Measurements from ENCODE around the gene TEX261. TPM values are rescaled to one million over a fixed set of nuclear protein-coding genes. Genes with fewer than 3 reads are reported as not detected.
A peak's percentile ranks its signal among the peaks of the same experiment; 100 is the strongest.

TEX261 gene
- total and polyA plus RNA-seq, 2 of the 8 experiments (the other 6 are each of a cell fraction or from before 2014, with no cell fraction given): 25.2 to 30.1 TPM

DNA sequence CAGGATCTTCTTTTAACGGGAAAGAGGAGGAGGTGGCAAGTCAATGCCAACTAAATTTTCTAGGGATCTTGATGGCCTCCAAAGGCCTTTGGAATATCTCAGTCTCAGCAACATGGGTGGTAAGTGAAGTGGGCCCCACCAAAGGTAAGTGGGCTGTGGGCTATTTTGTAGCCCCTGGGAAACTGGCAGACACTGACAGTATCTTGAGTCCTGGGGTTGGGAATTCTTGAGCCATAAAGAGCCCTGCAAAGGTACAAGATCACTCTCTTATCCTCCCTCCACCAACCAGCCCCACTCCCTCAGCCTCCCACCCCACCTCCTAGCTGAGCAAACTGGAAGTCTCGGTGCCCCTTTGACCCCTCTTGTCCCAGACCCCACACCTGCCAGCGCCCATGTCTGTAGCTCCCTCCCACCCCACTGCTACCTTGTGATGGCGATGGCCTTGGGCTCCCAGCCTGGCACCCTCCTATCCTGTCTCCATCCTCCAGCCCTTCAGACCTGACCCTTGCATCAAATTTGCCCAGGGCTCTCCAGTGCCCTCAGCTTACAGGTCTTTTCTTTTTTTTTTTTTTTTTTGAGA is 50.5 kb downstream of the TEX261 start:
- H2AK5ac ChIP-seq (ENCODE audit: low read depth, low read length): no peak overlapping the region
- no peak overlapping the region for H3K18ac ChIP-seq (ENCODE audit: extremely low read depth, low read length)
- no peak overlapping the region for H3K56ac ChIP-seq (replicated peaks; ENCODE audit: insufficient read length, low read depth, low read length)
- no peak overlapping the region for H3K4me2 ChIP-seq (ENCODE audit: insufficient read depth in 1 of 2, low read depth in 2 of 2, low read length in 2 of 2)
- H3K79me2 ChIP-seq (ENCODE audit: control insufficient read depth in 1 of 2, insufficient read depth in 2 of 2, low read length in 2 of 2): no peaks in the 10 kb centered on the region
- H2BK20ac ChIP-seq (ENCODE audit: low read length): no peak overlapping the region
- H4K20me1 ChIP-seq (replicated peaks in 1 of 2; ENCODE audit: control insufficient read depth in 1 of 2, insufficient read depth in 2 of 2, low read length in 2 of 2): peaks cover 0 to 3% of the 10 kb centered on the region in 2 experiments
- no peak overlapping the region for H4K8ac ChIP-seq (ENCODE audit: extremely low read depth, insufficient read depth, low read length)
- H2BK120ac ChIP-seq (replicated peaks; ENCODE audit: low read depth, low read length): no peak overlapping the region
- no peak overlapping the region for H2BK12ac ChIP-seq (ENCODE audit: low read depth, low read length)
- H3K36me3 ChIP-seq (ENCODE audit: control insufficient read depth in 2 of 4, insufficient read depth in 4 of 4, low read length in 3 of 4): no peaks in the 10 kb centered on the region
- H3K27ac ChIP-seq (ENCODE audit: low read depth, low read length): no peak overlapping the region
- no peak overlapping the region for H3K9ac ChIP-seq (replicated peaks in 1 of 4; ENCODE audit: extremely low read depth in 1 of 4, low read depth in 3 of 4, low read length in 3 of 4)
- no peak overlapping the region for H3K4me3 ChIP-seq (ENCODE audit: extremely low read depth in 1 of 4, insufficient read depth in 2 of 4, low read depth in 3 of 4, low read length in 4 of 4)
- H4K5ac ChIP-seq (ENCODE audit: insufficient read length, low read depth, low read length): no peak overlapping the region
- H3K23ac ChIP-seq (ENCODE audit: insufficient read length): no peak overlapping the region
- no peak overlapping the region for H4K91ac ChIP-seq (replicated peaks; ENCODE audit: insufficient read length, low read length)
- H3K4me1 ChIP-seq (replicated peaks in 1 of 4; ENCODE audit: control insufficient read depth in 3 of 4, insufficient read depth in 4 of 4, low read length in 3 of 4): peaks cover 4 to 25% (median 21%) of the 10 kb centered on the region in 4 experiments
- H3K27me3 ChIP-seq (replicated peaks in 1 of 4; ENCODE audit: control insufficient read depth in 3 of 4, extremely low read depth in 1 of 4, insufficient read depth in 3 of 4, low read length in 3 of 4): peaks cover 14 to 50% (median 43%) of the 10 kb centered on the region in 4 experiments
- POLR2A ChIA-PET (ENCODE audit: partially characterized antibody): interaction anchor here (0.6 kb wide), 1 partner anchor 937 kb away, joined by 4 read pairs; no protein-coding TSS in a partner anchor
- H2BK5ac ChIP-seq (ENCODE audit: low read depth, low read length): no peak overlapping the region
- CTCF ChIA-PET (ENCODE audit: partially characterized antibody): interaction anchor here (1.6 to 22.0 kb wide), 5 partner anchors 14 to 154 kb away, joined by 3 to 513 read pairs (median 23); partner anchors contain the start of genes ATP6V1B1 and FIGLA
- no peak overlapping the region for H3K14ac ChIP-seq (ENCODE audit: insufficient read length)
- FAIRE-seq: no peak
- H3K4ac ChIP-seq (replicated peaks; ENCODE audit: insufficient read length, low read depth, low read length): no peak overlapping the region
- DNase-seq (ENCODE audit: low read depth in 1 of 2, low spot score in 2 of 2): peak in 1 of 2 experiments; percentile 41
- H3K79me1 ChIP-seq (ENCODE audit: low read depth, low read length): no peaks in the 10 kb centered on the region
- no peaks in the 10 kb centered on the region for H3K9me3 ChIP-seq (ENCODE audit: insufficient read depth in 2 of 2, low read depth in 1 of 2, low read length in 1 of 2)
- no peaks in the 10 kb centered on the region; the same call in 1 of the 2 replicates for H3K23me2 ChIP-seq (ENCODE audit: low read depth, low read length)
- no peak overlapping the region for H2BK15ac ChIP-seq (ENCODE audit: low read length)
- 68% methylated on average over 3 of the region's 4 CpGs; no CpG with 5 or more reads in 1 of the 2 experiments for WGBS, 2 experiments (ENCODE audit: extremely low coverage in 1 of 2, insufficient coverage in 1 of 2, insufficient read length in 1 of 2, insufficient replicate concordance in 2 of 2, low coverage in 1 of 2, low lambda C conversion rate in 2 of 2, missing lambda C conversion rate in 1 of 2)
- no peak overlapping the region for H2AFZ ChIP-seq (ENCODE audit: low read length)
- no peak for TF ChIP-seq TAF1 (IDR thresholded peaks at IDR 0.05; ENCODE audit: low read depth, low read length)
- no peak for TF ChIP-seq POLR2A (IDR thresholded peaks at IDR 0.05; ENCODE audit: control extremely low read depth in 1 of 2, low read depth in 2 of 2, low read length in 2 of 2)
- TF ChIP-seq EP300 (IDR thresholded peaks at IDR 0.05; ENCODE audit: borderline replicate concordance in 1 of 2, low read depth in 2 of 2, low read length in 2 of 2): no peak
- TF ChIP-seq SP4 (IDR thresholded peaks at IDR 0.05; ENCODE audit: low read length): no peak
- TF ChIP-seq RNF2 (IDR thresholded peaks at IDR 0.05; ENCODE audit: borderline replicate concordance, low read depth, low read length, missing control alignments, poor library complexity, severe bottlenecking): no peak
- TF ChIP-seq RXRA (IDR thresholded peaks at IDR 0.05; ENCODE audit: insufficient read depth, low read depth, low read length): no peak
- TF ChIP-seq, protein P1, sequence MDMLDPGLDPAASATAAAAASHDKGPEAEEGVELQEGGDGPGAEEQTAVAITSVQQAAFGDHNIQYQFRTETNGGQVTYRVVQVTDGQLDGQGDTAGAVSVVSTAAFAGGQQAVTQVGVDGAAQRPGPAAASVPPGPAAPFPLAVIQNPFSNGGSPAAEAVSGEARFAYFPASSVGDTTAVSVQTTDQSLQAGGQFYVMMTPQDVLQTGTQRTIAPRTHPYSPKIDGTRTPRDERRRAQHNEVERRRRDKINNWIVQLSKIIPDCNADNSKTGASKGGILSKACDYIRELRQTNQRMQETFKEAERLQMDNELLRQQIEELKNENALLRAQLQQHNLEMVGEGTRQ (IDR thresholded peaks at IDR 0.05; ENCODE audit: low read length): no peak
- TF ChIP-seq KDM4A (IDR thresholded peaks at IDR 0.05; ENCODE audit: low read depth, low read length, severe bottlenecking): no peak
- TF ChIP-seq, protein P2, sequence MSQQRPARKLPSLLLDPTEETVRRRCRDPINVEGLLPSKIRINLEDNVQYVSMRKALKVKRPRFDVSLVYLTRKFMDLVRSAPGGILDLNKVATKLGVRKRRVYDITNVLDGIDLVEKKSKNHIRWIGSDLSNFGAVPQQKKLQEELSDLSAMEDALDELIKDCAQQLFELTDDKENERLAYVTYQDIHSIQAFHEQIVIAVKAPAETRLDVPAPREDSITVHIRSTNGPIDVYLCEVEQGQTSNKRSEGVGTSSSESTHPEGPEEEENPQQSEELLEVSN (IDR thresholded peaks at IDR 0.05): no peak
- TF ChIP-seq CHD1 (IDR thresholded peaks at IDR 0.05; ENCODE audit: low read depth, low read length): no peak
- TF ChIP-seq SRF (IDR thresholded peaks at IDR 0.05; ENCODE audit: low read depth, low read length): no peak

All from H1 (cell line).